Spleen (tissue), 11 donors: ENCODE measurements around the gene MYO1F. TPM values are rescaled to one million over a fixed set of nuclear protein-coding genes. Genes with fewer than 3 reads are reported as not detected.

ENCODE experiments used
- DNase-seq: peaks from one replicate; pipeline ENCODE4 v3.0.0-alpha.2; 2020
- H3K27ac ChIP-seq, 8 donors: fragments of 200-600 bp; sonication (generic) in 7 of 8; 1 replicate in 4 of 8; 2 replicates in 4 of 8; pipeline versions ENCODE4 v1.5.0 to v1.8.0; 2016 to 2021; ENCODE audit warnings: inconsistent platforms in 4 of 8, mild to moderate bottlenecking in 4 of 8, moderate library complexity in 1 of 8
- H3K27me3 ChIP-seq, 7 donors: fragments of 200-600 bp; sonication (generic) in 6 of 7; replicated peaks in 1 of 7; 1 replicate in 4 of 7; 2 replicates in 3 of 7; pipeline versions ENCODE4 v1.5.0 to v1.8.0; 2016 to 2021; ENCODE audit warnings: inconsistent platforms in 3 of 7, mild to moderate bottlenecking in 1 of 7
- H3K36me3 ChIP-seq, 6 donors: fragments of 200-600 bp; sonication (generic) in 5 of 6; 1 replicate in 4 of 6; 2 replicates in 2 of 6; pipeline versions ENCODE4 v1.5.0 to v1.8.0; 2016 to 2021; ENCODE audit warnings: inconsistent platforms in 2 of 6
- H3K4me1 ChIP-seq, 6 donors: fragments of 200-600 bp; sonication (generic) in 5 of 6; 1 replicate in 3 of 6; 2 replicates in 3 of 6; pipeline versions ENCODE4 v1.5.0 to v1.8.0; 2016 to 2021; ENCODE audit warnings: inconsistent platforms in 3 of 6
- H3K4me3 ChIP-seq, 8 donors: fragments of 200-600 bp; sonication (generic) in 7 of 8; 1 replicate in 4 of 8; 2 replicates in 4 of 8; pipeline versions ENCODE4 v1.5.0 to v1.8.0; 2016 to 2021; ENCODE audit warnings: inconsistent platforms in 4 of 8, mild to moderate bottlenecking in 4 of 8, moderate library complexity in 2 of 8
- H3K9me3 ChIP-seq, 8 donors: fragments of 200-600 bp; sonication (generic) in 7 of 8; 1 replicate in 4 of 8; 2 replicates in 4 of 8; pipeline versions ENCODE4 v1.5.0 to v1.8.0; 2016 to 2021; ENCODE audit warnings: inconsistent platforms in 4 of 8
- CTCF ChIP-seq, 11 experiments: fragments of 200-600 bp in 7 of 11; fragments of 450-650 bp in 4 of 11; sonication (generic) in 4 of 11; IDR thresholded peaks in 8 of 11; conservative IDR thresholded peaks in 3 of 11; 1 replicate in 7 of 11; 2 replicates in 4 of 11; pipeline versions ENCODE4 v1.4.0 to v1.8.0; 2016 to 2021; ENCODE audit warnings: antibody characterized with exemption in 11 of 11, inconsistent platforms in 4 of 11, mild to moderate bottlenecking in 1 of 11
- POLR2A ChIP-seq, 3 donors: fragments of 450-650 bp; IDR thresholded peaks; one replicate each; pipeline ENCODE4 v1.5.1; 2017; ENCODE audit warnings: antibody characterized with exemption in 3 of 3, mild to moderate bottlenecking in 1 of 3
- POLR2AphosphoS5 ChIP-seq, 3 donors: sonication (generic); formaldehyde crosslinking; IDR thresholded peaks; one replicate each; pipeline ENCODE4 v1.5.1; 2017; ENCODE audit warnings: antibody characterized with exemption in 3 of 3
- WGBS, 5 donors: extraction: QIAGEN DNeasy Blood & Tissue Kit in 3 of 5; methylation state at CpG; one replicate each; pipeline versions ENCODE4 v1.1.5 to v1.1.7; 2013 to 2018; 5-methylcytosine and 5-hydroxymethylcytosine counted together
- intact Hi-C: fragments of 100-400 bp; cut with DNase I; formaldehyde crosslinking; loops from one replicate; pipeline ENCODE4 v1.15.0; 2023; ENCODE audit warnings: low total_unique reads
- polyA plus RNA-seq, 3 donors: library from polyadenylated mRNA; stranded (reverse); fragments of 200-250 nt; gene quantifications; one replicate each; pipeline ENCODE4 v1.2.1, GENCODE V29; 2013
- total RNA-seq, 7 donors: library from RNA; depleted of rRNA in 3 of 7; stranded (reverse); fragments of >200 nt in 3 of 7; fragmentation: NEBNext Ultra II Directional in 4 of 7; extraction: Animal tissue kit (Norgen Biotek cat#: 25700) in 4 of 7; gene quantifications; one replicate each; pipeline versions ENCODE4 v1.1.0 to v1.2.1, GENCODE V29; 2016 to 2021
- donor health status: healthy with polysubstance abuse.
- donor health status: DM: no; HTN: no; CAD: no; lungs with moderate emphysema.
- donor health status: DM: no; HTN: no; CAD: no.
- donor health status: Bipolar disorder and iron deficiency.
- donor health status: healthy.
- donor health status: DM: no; HTN: no; CAD: no.
- donor health status: DM: yes; HTN: yes; CAD: no.

The MYO1F gene
- total and polyA plus RNA-seq, 10 donors = 22.1 to 423 (median 211) TPM

DNA sequence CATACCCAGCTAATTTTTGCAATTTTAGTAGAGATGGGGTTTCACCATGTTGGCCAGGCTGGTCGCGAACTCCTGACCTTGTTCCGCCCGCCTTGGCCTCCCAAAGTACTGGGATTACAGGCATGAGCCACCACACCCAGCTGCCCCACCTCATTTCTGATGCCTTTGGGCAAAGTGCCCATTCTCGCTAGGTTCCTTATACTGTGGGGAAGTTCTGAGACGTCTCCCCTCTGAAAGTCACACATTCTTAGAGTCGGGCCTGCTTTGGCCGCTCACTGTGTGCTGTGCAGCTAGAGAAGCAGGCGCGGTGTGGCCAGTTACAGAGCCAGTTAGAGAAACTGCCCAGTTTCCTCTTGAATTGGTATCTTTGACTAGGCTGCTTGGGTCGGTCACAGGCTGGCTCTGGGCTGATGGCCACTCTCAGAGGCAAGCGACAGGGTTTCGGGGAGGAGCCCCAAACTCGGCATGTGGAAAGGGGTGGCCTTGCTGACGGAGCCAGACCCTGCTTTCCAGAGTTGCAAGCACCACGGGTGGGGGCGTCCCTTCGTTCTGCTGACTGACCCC lies 92.8 kb downstream of the MYO1F start:
- H3K4me1 ChIP-seq = peaks cover 5 to 91% (median 52%) of the 10 kb centered on the region in 6 donors
- H3K4me3 ChIP-seq = no peak overlapping the region
- H3K27ac ChIP-seq = peak overlapping the region in 6 of 8 donors; percentile 28 to 95 (median 75)
- no peaks in the 10 kb centered on the region for H3K9me3 ChIP-seq
- peak in 2 of 3 donors; percentile 53 to 59 for TF ChIP-seq POLR2AphosphoS5 (IDR thresholded peaks at IDR 0.05)
- TF ChIP-seq CTCF (IDR thresholded peaks at IDR 0.05 in 8 of 11, conservative IDR thresholded peaks at IDR 0.05 in 3 of 11) = no peak
- peaks cover 7 to 98% (median 88%) of the 10 kb centered on the region in 6 donors for H3K36me3 ChIP-seq
- intact Hi-C loops = no loop called here
- WGBS, 5 donors = 58 to 84% (median 75%) methylated on average over 11 to 18 of the region's 18 CpGs
- no peaks in the 10 kb centered on the region for H3K27me3 ChIP-seq
- DNase-seq = peak; percentile 82

GRCh38 chr19:8483165-8483564 lies 94.1 kb downstream of the MYO1F start:
- DNase-seq = no peak
- peaks cover 7 to 98% (median 89%) of the 10 kb centered on the region in 6 donors for H3K36me3 ChIP-seq

GRCh38 chr19:8482696-8483095 lies 94.5 kb downstream of the MYO1F start:
- WGBS, 5 donors = 94 to 98% (median 94%) methylated on average over 11 of the region's 11 CpGs
- no peaks in the 10 kb centered on the region for H3K9me3 ChIP-seq
- no peak overlapping the region for H3K4me3 ChIP-seq
- H3K27me3 ChIP-seq = no peaks in the 10 kb centered on the region
- DNase-seq = peak; percentile 38
- H3K27ac ChIP-seq = no peak overlapping the region
- intact Hi-C loops = no loop called here
- H3K36me3 ChIP-seq = peaks cover 7 to 98% (median 89%) of the 10 kb centered on the region in 6 donors
- H3K4me1 ChIP-seq = peaks cover 13 to 88% (median 55%) of the 10 kb centered on the region in 6 donors
- TF ChIP-seq POLR2AphosphoS5 (IDR thresholded peaks at IDR 0.05) (peak in 1 of 3 donors; percentile 12), POLR2A (IDR thresholded peaks at IDR 0.05) (no peak)

More at GRCh38 chr19:8483165-8483564, 94.1 kb downstream of the MYO1F start:
- H3K27me3 ChIP-seq = no peaks in the 10 kb centered on the region
- H3K4me1 ChIP-seq = peaks cover 13 to 88% (median 56%) of the 10 kb centered on the region in 6 donors
- H3K27ac ChIP-seq = peak overlapping the region in 1 of 8 donors; percentile 95
- TF ChIP-seq CTCF (IDR thresholded peaks at IDR 0.05 in 8 of 11, conservative IDR thresholded peaks at IDR 0.05 in 3 of 11) (no peak), POLR2AphosphoS5 (IDR thresholded peaks at IDR 0.05) (no peak), POLR2A (IDR thresholded peaks at IDR 0.05) (no peak)
- intact Hi-C loops = no loop called here
- no peak overlapping the region for H3K4me3 ChIP-seq
- H3K9me3 ChIP-seq = no peaks in the 10 kb centered on the region
- 86 to 94% (median 92%) methylated on average over 8 of the region's 8 CpGs for WGBS, 5 donors

GRCh38 chr19:8481616-8482015 lies 95.6 kb downstream of the MYO1F start:
- intact Hi-C loops = no loop called here
- H3K9me3 ChIP-seq = no peaks in the 10 kb centered on the region
- no peak overlapping the region for H3K4me3 ChIP-seq
- TF ChIP-seq POLR2A (IDR thresholded peaks at IDR 0.05) (no peak), POLR2AphosphoS5 (IDR thresholded peaks at IDR 0.05) (no peak), CTCF (IDR thresholded peaks at IDR 0.05 in 8 of 11, conservative IDR thresholded peaks at IDR 0.05 in 3 of 11) (no peak)
- H3K4me1 ChIP-seq = peaks cover 8 to 88% (median 49%) of the 10 kb centered on the region in 6 donors
- peak overlapping the region in 1 of 8 donors; percentile 44 for H3K27ac ChIP-seq
- 87 to 92% (median 89%) methylated on average over 6 of the region's 6 CpGs for WGBS, 5 donors
- H3K27me3 ChIP-seq = no peaks in the 10 kb centered on the region
- DNase-seq = peak; percentile 53
- H3K36me3 ChIP-seq = peaks cover 11 to 98% (median 87%) of the 10 kb centered on the region in 6 donors
